DOHH2 (cell line): ENCODE data around the gene PWWP3B.

Source experiments
- CTCF ChIP-seq: fragments of 200-600 bp; sonication (generic); IDR thresholded peaks from one replicate; pipeline ENCODE4 v1.5.1; 2014; ENCODE audit warnings: antibody characterized with exemption, mild to moderate bottlenecking, low read depth, low read length; ENCODE audit not compliant: poor library complexity, severe bottlenecking
- EZH2phosphoT487 ChIP-seq: fragments of 200-600 bp; sonication (generic); IDR thresholded peaks from 2 replicates; pipeline ENCODE4 v1.6.1; 2017; ENCODE audit warnings: borderline replicate concordance, mild to moderate bottlenecking, antibody characterized with exemption, low read length, moderate library complexity, mixed read lengths

DNA sequence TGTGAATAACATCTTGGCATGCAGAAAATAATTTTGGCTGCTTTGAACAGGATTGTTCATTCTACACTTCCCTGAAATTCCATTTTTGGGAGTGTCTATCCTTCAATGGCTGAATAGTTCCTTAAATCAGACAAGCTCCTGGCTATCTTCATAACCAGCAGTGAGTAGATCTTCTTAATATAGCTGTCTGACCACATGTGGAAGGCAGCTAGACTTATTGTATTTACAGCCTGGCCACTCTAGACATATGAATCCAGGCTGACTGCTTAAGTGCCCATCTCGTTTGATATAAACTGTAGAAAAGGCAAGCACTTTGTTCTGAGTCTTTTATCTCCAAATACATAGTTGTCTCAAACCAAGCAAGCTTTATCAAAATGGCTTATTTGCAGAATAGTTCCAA, 40.0 kb downstream of the PWWP3B start:
- TF ChIP-seq CTCF (no peak), EZH2phosphoT487 (no peak)
